Measurements from ENCODE around the gene ENAH.

ENAH gene

GRCh38 chr1:225470211-225471108 lies 182.5 kb downstream of the ENAH start:
- in situ Hi-C loops (cut with HindIII; ENCODE audit: low sequenced_read_pairs), result loop anchor here (25.0 kb wide), 1 partner anchor 517 kb away; the partner anchor contains the start of gene SDE2
- DNase-seq (ENCODE audit: low read depth), result no peak
- peak; percentile 4 for TF ChIP-seq CTCF (IDR thresholded peaks at IDR 0.05; ENCODE audit: low read depth, low read length, missing control alignments)
- H3K4me3 ChIP-seq (ENCODE audit: low read depth, low read length), result no peak overlapping the region

- no peak for DNase-seq (ENCODE audit: low read depth)
- TF ChIP-seq CTCF (IDR thresholded peaks at IDR 0.05; ENCODE audit: low read depth, low read length, missing control alignments), result no peak
- in situ Hi-C loops (cut with HindIII; ENCODE audit: low sequenced_read_pairs), result loop anchor here (25.0 kb wide), 1 partner anchor 518 kb away; the partner anchor contains the start of gene SDE2
- no peak overlapping the region for H3K4me3 ChIP-seq (ENCODE audit: low read depth, low read length)
These were observed 183.9 kb downstream of the ENAH start for GRCh38 chr1:225469051-225469450.

GRCh38 chr1:225468270-225469020 lies 184.5 kb downstream of the ENAH start:
- in situ Hi-C loops (cut with HindIII; ENCODE audit: low sequenced_read_pairs), result loop anchor here (25.0 kb wide), 1 partner anchor 519 kb away; the partner anchor contains the start of gene SDE2
- DNase-seq (ENCODE audit: low read depth), result no peak
- no peak overlapping the region for H3K4me3 ChIP-seq (ENCODE audit: low read depth, low read length)
- TF ChIP-seq CTCF (IDR thresholded peaks at IDR 0.05; ENCODE audit: low read depth, low read length, missing control alignments), result no peak

GRCh38 chr1:225467193-225468020 lies 185.5 kb downstream of the ENAH start:
- in situ Hi-C loops (cut with HindIII; ENCODE audit: low sequenced_read_pairs), result loop anchor here (25.0 kb wide), 1 partner anchor 520 kb away; the partner anchor contains the start of gene SDE2
- H3K4me3 ChIP-seq (ENCODE audit: low read depth, low read length), result no peak overlapping the region
- TF ChIP-seq CTCF (IDR thresholded peaks at IDR 0.05; ENCODE audit: low read depth, low read length, missing control alignments), result no peak
- DNase-seq (ENCODE audit: low read depth), result no peak

- no peak for TF ChIP-seq CTCF (IDR thresholded peaks at IDR 0.05; ENCODE audit: low read depth, low read length, missing control alignments)
- no peak for DNase-seq (ENCODE audit: low read depth)
- in situ Hi-C loops (cut with HindIII; ENCODE audit: low sequenced_read_pairs), result loop anchor here (25.0 kb wide), 1 partner anchor 520 kb away; the partner anchor contains the start of gene SDE2
- H3K4me3 ChIP-seq (ENCODE audit: low read depth, low read length), result no peak overlapping the region
These were observed 186.1 kb downstream of the ENAH start for GRCh38 chr1:225466848-225467192.

All from astrocyte of the cerebellum (primary cell).